DMS79 (cell line): Measurements from ENCODE around the gene PLD3.
"Not testable (repeated sequence)": the region's sequence is repeated elsewhere in the genome, so short reads cannot be mapped to it uniquely, and the experiment has no call there.

ENCODE experiments used
- DNase-seq: peaks from one replicate; lab custom pipeline; 2025; lab: John Stamatoyannopoulos, UW

Gene PLD3

GRCh38 chr19:40333083-40333482, 15.4 kb upstream of the PLD3 start:
- DNase-seq: not testable (repeated sequence)

DNA sequence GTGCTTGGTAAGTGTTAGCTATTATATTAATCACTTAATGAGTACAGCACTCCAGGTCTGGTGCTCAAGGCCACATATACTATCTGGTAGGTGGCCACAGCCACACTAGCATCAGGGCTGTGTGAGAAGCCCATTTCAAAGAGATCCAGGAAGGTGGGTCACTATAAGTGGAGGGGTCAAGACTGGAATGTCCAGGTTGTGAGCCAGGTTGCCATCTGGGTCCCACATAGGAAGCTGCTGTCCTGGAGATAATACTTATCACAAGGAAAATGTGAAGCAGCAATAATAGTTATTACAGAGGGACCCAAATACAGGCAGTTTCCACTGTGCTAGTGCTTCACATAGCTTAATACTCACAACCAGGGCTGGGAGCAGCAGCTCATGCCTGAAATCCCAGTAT, 13.4 kb upstream of the PLD3 start:
- no peak for DNase-seq

- DNase-seq: no peak
Measured at GRCh38 chr19:40335855-40336600, 12.5 kb upstream of the PLD3 start.

GRCh38 chr19:40336601-40336900, 11.9 kb upstream of the PLD3 start:
- no peak for DNase-seq

- DNase-seq: no peak
Measured at GRCh38 chr19:40337107-40337506, 11.4 kb upstream of the PLD3 start.

DNA sequence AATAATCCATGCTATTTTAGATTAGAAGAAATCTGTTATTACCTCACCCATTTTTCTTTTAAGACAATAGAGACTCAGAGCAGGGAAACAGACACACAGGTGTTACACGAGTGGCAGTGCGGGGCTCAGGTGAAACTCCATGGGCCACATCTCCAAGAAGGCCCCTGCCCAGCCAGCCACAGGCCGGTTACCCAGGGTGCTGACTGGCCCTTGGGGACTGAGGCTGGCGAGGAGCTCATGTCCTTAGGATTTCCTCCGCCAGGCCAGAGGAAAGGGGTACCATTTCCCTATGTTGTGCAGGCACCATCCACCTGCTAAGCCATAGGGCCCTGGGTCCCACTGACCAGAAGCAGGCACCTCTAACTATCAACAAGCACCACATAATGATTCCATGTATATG, 10.9 kb upstream of the PLD3 start:
- no peak for DNase-seq

- no peak for DNase-seq
Measured at GRCh38 chr19:40339018-40339728, 9.3 kb upstream of the PLD3 start.

- no peak for DNase-seq
Measured at GRCh38 chr19:40341601-40342482, 6.7 kb upstream of the PLD3 start.

GRCh38 chr19:40342644-40343311, 5.7 kb upstream of the PLD3 start:
- no peak for DNase-seq

GRCh38 chr19:40344422-40344821, 4.1 kb upstream of the PLD3 start:
- no peak for DNase-seq

DNA sequence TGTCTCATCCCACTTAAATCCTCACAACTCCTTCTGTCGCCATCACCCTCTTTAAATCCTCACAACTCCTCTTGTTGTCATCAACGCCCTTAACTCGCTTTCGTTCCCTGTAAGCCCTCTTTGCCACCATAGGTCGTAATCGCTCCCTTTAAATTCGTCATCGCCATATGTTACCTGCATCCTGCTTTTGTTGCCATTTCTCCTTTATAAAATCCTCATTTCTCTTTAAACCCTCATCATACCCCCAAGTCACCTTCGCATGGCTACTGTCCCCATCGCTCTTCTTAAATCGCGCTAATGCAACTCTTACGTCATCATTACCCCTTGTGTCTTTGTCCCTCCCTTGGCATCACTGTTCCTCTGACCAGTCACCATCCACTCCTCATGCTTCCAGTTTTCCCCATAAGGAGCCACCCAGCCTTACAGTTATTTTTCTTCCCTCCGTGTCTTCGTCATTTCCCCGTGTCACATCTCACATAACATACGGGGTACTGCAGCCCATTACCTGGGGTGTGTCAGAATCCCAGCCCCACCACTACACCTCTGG, 539 bp downstream of the PLD3 start:
- peak; percentile 30 for DNase-seq

DNA sequence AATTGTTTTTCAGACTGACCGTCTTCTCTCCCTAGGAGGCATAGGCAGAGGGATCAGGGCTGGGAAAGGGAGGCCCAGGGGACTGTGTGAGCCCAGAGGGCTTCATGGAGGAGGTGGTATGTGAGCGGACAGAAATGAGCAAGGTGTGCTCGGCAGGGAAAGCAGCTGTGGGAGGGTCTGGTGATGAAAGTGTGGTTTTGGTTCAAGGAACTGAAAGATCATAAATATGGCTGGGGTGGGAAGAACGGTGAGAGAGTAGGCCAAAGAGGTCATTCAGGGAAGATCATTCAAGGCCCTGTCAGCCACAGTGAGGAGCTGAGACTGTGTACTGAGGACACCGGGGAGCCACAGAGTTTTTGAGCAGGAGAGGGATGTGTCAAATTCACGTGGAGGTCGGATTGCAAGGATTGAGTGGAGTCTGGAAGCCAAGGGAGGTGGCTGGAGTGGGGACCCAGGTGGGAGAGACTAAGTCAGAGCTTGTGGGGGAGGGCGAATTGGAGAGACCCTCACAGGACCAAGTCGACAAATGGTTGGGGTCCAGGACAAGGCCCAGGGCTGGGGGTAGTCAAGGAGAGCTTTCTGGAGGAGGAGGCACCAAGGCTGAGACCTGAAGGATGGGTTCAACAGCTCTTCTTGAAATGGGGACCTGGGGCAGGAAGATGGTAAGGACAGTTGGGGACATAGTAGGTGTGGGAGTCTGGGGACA, 7.6 kb downstream of the PLD3 start:
- DNase-seq: no peak

DNA sequence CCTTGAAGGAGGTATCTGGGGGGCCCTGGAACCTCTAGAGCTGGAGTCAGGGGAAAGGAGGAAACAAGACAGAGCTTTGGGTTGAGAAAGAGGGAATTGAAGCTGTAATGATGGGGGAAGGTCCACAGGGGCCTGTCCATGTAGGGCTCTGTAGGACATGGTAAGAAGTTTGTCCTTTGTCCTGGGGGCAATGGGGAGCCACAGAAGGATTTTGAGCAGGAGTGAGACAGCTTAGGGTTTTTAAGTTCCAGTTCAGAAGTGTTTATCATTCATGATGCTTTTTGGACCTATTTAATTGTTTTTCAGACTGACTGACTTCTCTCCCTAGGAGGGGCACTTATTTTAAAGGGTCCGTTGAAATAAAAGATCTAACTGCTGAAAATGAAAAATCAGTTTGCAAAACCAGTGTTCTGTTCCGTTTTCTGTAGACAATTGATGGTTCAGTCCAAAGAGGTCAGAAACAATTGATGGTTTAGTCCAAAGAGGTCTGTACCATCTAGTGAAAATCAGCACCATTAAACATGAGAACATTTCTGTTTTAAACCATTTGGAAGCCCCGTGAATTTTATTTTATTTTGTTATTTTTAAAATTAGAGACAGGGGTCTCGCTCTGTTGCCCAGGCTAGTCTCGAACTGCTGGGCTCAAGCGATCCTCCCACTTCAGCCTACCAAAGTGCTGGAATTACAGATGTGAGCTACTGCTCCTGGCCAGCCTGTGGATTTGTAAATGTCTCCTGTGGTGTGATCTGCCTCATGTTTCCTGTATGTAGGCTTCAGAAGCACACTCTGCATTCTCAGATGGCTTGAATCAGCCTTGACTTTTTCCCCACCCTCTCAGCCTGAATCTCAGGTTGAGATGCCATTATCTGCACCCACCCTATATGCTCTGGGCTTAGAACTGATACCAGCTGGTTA, 8.4 kb downstream of the PLD3 start:
- no peak for DNase-seq

DNA sequence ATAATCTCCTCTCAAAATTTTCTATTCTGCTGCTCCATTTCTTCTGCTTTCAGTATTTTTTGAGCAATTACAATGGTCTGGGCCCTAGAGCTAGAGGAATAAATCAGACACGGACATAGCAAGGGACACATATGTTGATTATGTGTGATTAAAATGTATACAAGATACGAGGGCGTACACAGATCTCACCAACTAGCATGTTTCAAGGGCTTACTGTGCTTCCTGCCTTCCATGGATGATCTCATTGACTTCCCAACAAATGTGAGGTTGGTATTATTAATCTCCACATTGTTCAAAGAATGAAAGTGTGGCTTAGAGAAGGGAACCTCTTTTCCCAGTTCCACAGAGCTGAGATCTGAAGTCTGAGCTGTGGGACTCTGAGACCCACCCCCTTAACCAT, 9.1 kb downstream of the PLD3 start:
- DNase-seq: no peak

DNA sequence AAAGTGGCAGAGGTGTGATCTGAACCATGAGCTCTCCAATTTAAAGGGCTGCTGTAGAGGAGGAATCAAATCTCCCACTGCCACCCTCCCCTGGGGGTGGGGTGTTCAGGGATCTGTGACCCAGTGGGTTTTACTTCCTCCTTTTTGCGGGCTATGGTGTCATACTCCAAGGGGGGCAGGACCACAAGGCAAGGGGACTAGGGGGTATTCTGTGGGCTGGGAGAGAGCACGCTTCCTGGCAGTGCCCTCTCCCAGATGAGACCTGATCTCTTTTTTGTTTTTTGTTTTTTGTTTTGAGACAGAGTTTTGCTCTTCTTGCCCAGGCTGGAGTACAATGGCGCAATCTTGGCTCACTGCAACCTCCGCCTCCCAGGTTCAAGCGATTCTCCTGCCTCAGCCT, 10.3 kb downstream of the PLD3 start:
- DNase-seq: no peak

DNA sequence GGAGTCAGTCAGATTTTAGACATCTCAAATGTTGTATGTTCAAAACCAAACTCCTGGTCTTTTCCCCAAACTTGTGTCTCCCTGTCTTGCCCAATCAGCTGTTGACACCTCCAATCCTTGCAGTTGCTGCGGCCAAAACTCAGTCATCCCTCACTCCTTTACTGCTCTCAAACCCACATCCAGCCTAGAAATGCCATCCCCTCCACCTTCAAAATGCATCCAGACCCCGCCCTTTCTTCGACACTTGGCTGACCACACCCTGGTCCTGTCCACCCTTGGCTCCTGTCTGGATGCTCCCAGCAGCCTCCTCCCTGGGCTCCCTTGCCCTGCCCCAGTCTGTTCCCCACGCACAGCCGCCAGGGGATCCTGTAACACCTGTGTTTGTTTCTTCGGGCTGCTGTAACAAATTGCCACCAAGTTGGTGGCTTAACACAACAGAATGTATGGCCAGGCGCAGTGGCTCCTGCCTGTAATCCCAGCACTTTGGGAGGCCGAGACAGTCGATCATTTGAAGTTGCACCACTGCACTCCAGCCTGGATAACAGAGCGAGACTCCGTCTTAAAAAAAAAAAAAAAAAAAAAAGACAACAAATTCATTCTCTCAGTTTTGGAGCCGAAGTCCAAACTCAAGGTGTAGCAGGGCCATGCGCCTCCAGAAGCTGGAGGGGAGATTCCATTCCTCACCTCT, 11.7 kb downstream of the PLD3 start:
- no peak for DNase-seq

GRCh38 chr19:40360708-40361241, 12.3 kb downstream of the PLD3 start:
- no peak for DNase-seq

- no peak for DNase-seq
Measured at GRCh38 chr19:40362160-40362559, 13.7 kb downstream of the PLD3 start.

DNA sequence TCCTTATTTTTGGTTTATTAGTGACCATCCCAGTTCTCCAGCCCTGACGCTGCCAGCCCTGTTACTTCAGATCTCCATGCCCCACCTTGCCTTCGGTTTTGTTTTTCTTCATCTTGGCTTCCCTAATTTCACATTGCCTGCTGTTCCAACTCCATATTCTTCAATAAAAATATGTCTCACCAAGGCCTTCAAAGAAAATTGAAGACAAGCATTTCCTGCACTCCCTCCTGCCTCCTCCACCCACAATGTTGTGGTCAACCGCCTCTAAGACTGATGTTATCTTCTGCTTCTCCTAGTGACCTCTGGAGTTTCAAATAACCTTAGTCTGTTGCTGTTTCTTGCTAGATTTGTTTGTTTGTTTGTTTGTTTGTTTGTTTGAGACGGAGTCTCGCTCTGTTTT, 14.6 kb downstream of the PLD3 start:
- no peak for DNase-seq
